HG03565 (cell line): ENCODE results near the gene CXCL13.
"Not testable (repeated sequence)": the region's sequence is repeated elsewhere in the genome, so short reads cannot be mapped to it uniquely, and the experiment has no call there.

Experiments used
- ATAC-seq: cut with Tn5 transposase; IDR thresholded peaks from one replicate; pipeline ENCODE4 v1.9.1; 2021; ENCODE audit warnings: mild to moderate bottlenecking, moderate library complexity; ENCODE audit not compliant: unreplicated experiment

CXCL13 gene, protein sequence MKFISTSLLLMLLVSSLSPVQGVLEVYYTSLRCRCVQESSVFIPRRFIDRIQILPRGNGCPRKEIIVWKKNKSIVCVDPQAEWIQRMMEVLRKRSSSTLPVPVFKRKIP

DNA sequence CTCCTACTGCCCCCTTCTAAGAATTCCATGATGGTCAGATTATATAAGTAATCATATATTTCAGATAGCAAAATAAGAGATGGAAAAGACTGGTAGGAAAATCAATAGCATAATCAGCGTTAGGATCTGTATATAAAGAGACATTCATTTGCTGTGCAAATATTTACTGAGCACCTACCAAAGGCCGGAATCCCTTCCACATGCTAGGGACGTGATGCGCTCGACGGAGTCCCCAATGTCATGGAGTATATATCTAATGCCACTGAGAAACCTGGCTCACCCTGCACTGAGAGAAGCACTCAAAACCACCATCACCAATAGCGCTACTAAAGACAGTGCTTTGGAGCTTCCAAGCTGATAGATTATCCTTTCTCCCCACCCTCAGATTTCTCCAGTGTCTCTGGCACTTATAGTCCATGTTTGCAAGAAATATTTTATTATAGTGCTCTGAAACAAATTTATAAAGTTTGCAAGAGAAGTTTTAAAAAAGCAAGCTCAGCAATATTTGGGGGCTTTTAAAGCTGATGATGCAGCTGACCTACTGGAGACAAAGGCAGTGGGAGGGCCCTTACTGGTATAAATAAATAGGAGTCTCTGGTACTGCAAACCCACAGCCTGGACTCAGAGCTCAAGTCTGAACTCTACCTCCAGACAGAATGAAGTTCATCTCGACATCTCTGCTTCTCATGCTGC is at the start of gene CXCL13:
CXCL13 (plus strand) TSS at position 611 of the 693 bp plus-strand sequence; CDS start at position 657, 46 bp downstream.
- ATAC-seq = no peak

DNA sequence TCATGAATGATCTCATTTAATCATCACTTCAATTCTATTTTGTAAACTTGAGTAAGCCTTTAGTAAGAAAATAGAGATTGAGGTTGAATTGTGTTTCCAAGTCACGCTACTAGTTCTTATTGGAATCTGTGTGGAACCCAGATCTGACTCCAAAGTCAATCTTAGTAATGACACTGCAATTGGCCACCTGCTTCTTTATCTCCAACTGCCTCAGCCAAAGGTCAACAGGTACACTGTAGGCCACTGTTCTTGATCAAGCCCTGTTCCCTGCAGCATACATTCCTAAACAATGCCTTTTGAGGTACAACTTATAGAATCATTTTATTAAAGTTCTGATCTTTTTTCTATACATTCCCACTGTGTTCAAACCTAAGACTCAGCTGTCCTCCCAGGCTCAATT is 45.5 kb upstream of the CXCL13 start:
- no peak for ATAC-seq

DNA sequence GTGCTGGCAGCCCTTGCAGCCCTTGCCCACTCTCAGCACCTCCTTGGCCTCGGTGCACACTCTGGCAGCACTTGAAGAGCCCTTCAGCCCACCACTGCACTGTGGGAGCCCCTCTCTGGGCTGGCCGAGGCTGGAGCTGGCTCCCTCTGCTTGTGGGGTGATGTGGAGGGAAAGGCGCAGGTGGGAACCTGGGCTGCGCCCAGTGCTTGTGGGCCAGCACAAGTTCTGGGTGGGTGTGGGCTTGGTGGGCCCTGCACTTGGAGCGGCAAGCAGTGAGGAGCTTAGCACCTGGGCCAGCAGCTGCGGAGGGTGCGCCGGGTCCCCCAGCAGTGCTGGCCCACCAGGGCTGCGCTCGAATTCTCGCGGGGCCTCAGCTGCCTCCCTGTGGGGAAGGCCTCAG is 43.9 kb upstream of the CXCL13 start:
- ATAC-seq = not testable (repeated sequence)

DNA sequence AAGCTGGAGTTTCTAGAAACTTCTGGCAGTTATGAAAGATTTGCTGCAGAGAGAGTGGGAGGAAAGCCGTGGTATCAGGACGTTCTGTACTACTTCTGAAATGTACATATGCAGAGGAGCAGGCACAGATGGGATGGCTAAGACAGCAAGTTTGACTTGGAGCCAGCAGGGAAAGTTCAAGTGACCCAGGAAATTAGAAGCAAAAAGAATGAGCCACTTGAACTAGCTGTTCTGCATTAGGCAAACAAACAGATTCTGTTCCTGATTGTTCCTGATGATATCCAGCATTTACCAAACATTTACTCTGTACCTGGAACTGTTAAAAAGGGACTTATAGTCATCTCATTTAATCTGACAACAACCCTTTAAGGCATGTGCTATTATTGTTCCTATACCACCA is 41.4 kb upstream of the CXCL13 start:
- ATAC-seq = no peak

DNA sequence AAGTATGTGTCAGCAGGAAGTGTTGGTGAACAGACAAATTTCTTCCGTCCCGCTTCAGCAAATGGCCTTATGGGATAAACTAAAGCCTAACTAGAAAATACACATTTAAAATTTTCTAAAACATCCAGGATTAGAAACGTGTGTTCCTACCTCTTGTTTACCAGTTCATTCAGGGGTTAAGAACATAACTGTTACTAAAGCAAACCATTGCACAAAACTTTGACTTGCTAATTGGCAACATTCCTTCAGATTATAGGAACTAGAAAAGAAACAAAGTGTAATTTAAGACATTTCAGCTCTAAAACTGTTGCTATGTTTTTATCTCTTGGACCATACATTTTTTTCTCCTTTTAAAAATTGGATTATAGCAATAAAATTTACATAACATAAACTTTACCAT is 39.5 kb upstream of the CXCL13 start:
- ATAC-seq = no peak

DNA sequence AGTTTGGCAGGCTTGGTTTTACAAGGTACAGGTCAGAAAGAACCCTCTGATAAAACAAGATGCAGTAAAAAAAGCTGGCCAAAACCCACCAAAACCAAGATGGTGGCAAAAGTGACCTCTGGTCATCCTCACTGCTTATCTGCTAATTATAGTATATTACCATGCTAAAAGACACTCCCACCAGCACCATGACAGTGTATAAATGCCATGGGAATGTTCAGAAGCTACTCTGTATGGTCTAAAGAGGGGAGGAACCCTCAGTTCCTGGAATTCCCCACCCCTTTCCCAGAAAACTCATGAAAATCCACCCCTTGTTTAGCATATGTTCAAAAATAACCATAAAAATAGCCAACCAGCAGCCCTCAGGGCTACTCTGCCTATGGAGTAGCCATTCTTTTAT is 38.1 kb upstream of the CXCL13 start:
- ATAC-seq = no peak

DNA sequence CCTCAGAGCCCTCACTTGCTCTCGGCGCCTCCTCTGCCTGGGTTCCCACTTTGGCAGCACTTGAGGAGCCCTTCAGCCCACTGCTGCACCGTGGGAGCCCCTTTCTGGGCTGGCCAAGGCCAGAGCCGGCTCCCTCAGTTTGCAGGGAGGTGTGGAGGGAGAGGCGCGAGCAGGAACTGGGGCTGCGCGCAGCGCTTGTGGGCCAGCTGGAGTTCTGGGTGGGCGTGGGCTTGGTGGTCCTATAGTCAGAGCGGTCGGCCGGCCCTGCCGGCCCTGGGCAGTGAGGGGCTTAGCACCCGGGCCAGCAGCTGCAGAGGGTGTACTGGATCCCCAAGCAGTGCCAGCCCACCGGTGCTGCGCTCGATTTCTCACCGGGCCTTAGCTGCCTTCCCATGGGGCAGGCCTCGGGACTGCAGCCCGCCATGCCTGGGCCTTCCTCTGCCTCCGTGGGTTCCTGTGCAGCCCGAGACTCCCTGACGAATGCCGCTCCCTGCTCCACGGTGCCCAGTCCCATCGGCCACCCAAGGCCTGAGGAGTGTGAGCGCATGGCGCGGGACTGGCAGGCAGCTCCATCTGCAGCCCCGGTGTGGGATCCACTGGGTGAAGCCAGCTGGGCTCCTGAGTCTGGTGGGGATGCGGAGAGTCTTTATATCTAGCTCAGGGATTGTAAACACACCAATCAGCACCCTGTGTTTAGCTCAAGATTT is 35.0 kb upstream of the CXCL13 start:
- not testable (repeated sequence) for ATAC-seq

DNA sequence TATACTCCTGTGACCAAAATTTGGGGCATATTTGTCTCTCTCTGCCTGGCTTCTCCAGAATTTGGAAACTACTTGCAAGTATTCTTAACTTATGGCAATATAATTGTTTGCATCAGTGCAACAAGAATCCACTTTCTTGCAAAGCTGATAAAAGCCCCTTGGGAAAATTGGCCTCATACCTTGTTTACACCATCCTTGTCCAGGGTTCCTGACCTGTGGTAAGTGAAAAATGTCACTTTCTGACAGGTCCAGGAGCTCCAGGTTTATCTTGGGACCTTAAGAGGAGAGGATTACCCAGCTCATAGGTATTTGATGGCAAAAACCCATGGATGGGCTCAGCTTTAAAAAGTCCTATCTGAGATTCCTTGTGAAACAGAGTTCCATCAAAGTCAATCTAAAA is 29.3 kb upstream of the CXCL13 start:
- no peak for ATAC-seq

DNA sequence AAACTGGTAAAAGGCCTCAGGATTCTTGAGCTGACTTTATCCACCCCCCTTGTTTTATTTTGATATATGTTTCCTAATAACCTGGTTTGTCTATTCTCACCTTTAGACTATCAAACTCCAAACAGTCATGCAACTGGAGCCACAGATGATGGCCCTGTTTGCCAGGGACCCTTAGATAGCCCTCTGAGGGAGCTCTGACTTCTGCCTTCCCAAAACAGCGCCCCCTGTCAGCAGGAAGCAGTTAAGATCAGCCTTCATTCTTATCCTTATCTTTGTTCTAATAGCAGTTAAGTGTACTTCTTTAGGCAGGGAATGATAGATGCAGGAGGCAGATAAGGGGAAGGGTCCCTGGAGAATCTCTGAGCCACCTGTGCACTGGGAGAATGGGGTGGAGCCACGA is 27.5 kb upstream of the CXCL13 start:
- no peak for ATAC-seq

DNA sequence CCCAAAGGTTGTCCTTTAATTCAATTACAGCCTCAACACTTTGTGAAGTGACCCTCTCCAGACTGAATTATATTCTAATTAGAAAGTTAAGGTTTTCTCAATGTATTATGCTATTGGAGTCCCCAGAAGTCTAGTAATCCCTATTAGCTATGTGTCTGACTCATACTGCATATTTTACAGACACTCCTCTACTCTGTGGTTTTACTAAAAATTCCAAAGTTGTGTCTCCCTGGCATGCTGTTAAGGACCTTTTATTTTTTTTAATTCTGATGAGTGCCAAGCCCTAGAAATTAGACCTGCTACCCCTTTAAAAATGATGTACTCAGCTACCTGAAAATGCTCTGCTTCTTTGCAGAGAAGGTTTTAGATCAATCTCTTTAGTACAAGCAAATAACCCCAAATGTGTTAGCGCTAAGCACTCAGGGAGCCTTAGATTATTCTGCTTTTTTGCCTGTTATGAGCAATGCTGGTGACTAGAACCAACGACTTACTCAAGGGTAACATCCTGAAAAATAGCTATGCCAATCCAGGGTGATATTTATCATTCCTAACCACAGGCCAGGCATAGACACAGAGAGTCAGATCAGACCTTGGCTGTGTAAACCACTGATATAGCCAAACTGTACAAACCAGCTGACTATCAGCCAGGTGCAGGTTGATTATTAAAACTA is 26.1 kb upstream of the CXCL13 start:
- ATAC-seq = no peak

DNA sequence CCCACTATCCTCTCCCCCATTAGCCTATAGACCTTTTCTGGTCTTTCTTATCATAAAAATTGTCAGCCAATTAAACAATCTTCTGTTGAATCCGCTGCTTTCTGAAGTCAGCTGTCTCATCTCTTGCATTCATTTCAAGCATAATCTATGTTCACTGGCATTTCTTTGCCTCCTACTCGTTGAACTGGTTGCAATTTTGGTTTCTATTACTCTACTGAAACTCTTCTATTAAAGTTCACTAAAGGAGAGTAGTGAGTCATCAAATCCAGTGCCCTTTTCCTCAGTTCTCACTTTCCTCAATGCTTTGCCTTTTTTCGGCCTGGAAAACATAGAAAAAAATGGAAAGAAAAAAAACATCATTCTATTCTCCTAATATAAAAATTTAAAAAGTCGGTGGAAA is 23.9 kb upstream of the CXCL13 start:
- peak; percentile 73 for ATAC-seq

DNA sequence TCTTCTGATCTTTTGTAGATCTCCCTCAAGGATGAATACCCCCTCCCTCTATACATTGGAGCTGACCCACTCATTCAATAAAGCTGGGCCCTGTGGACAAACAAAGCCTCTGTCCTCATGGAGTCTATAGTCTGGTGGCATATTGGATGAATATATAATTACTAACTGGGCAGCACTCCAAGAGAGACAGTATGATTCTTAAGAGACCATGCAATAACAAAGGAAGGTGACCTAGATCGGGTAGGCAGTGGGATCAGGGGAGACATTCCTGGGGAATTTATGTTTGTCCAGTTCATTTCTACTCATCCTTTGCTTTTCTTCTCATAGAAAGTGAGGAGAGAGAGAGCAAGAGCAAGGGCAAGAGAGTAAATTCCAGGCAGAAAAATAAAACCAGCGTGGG is 23.5 kb upstream of the CXCL13 start:
- ATAC-seq = no peak

DNA sequence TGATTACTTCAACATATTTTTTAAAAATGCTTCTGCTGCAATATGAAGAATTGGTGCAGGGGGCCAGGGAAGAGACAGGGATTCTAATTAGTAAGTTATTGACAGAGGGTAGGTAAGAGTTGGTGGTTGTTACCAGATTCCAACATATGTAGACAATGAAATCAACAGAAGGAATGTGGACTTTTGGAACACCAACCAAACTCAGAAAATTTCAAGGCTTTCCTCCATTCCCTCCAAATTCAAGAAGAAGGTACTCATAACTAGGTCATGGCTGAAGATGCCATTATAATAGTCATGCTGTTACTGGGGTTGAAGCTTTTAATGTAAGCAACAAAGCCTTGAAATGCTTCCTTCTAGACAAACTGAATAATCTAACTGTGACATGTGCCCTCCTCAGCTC is 22.9 kb upstream of the CXCL13 start:
- no peak for ATAC-seq

DNA sequence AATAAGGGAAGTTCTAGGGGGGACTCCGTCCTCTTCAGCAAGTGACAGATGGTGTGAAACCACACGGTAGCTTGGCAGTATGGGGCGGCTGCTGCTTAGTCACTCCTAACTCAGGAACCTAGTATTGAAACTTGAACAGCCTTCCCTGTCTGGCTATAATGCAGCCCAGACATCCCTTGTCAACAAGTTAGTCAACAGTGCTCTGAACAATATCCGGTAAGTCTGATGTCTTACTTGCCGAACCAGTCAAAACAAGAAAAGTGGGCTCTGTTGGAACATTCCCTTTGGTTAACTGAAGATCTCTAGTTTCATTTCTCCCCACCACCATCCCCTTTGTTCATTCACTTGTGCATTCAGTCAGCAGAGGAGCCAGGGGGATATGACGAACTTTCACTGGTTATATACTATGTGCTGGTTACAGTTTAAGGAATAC is 18.7 kb upstream of the CXCL13 start:
- peak; percentile 97 for ATAC-seq

DNA sequence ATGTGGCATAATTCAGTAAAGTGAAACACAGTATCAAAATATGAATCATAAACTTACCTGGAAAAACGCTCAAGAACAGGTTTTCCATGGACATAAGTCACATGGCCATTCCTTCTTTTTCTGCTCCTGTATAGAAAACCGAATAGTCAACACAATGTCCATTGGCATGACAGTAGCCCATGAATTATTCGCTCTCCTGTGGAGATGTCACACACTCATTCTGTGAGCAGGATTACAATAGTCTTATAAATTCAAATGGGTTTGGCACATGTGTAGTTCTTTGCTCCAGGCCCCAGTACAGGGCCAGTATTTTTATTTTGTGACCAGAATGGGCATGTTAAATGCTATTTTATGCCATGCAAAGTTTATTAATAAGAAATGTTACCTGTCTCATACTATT is 15.1 kb upstream of the CXCL13 start:
- ATAC-seq = no peak

DNA sequence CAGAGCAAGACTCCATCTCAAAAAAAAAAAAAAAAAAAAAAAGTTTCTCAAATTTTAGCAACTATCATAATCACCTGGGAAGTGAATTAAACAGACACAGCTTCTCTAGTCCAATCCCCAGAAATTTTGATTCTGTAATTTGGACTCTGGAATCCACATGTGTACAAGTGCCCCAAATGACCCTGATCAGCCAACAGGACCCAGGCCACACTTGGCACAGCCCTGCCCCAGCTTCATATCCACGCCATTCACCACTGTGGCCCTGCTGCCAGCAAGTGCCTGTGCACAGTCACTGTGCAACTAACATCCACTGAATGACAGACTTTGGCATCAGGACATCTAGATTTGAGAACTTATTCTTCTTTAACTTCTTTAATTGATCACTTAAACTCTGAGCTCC is 14.1 kb upstream of the CXCL13 start:
- no peak for ATAC-seq

DNA sequence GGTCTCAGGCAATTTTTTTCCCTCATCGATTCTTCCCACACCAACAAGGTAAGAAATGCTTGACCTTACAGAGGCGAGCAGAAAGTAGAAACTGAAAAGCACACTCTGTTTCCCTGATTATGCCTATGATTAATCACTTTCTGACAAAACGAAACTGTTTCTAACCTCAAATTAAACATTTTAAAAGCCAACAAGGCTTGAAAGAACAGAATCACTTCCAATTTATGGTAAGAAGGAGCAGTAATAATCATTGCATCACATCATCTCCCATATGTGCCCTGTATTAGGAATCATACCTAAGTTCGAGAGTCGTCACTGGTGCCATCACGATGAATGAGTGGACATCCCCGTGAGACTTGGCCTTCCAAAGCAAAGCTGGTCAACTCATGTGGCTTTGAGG is 12.5 kb upstream of the CXCL13 start:
- no peak for ATAC-seq

DNA sequence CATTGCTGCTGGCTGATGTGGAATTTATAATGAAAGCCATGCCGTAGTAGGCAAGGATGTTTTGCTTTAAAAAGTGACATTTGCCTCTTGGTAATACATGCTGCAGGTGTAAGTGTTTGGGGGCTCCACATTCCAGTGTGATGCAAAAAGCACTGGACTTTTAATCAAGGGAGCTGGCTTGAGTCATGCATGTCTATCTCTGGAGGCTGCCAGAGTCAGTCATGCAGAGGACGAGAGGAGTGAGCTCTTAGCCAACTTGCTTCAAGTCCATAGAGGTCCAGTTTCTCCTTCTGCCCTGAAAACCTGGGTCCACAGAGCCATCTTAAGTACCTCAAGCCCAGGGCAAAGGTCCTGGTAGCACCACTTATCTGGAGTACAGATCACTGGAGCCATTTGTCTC is 11.6 kb upstream of the CXCL13 start:
- ATAC-seq = no peak

DNA sequence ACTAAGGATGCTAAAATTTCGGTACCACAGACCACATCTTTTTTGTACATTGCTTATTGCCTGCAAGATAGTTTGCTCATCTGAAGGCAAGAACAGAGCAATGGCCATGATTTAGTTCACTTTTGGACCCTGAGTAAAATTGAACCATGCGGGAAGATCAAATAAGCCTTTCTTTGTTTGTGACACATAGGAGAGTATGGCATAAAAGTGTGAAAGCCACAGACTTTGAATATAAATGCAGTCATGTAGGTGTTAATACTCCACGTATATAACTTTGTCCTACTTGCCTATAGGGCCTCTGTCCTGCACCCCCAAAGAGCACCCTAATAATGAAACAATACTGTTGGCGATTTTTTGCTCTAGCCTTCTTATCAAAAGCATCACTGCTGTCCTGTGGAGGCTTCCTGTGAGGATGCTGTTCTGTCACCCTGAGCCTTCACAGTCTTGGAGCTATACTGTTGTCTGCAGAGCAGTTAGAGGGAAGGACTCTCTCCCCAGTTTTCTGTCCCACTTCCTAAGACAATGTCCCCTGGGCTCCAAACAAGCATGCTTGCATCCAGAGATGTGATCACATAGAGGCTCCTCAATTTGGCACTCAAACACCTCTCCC is 10.2 kb upstream of the CXCL13 start:
- no peak for ATAC-seq

DNA sequence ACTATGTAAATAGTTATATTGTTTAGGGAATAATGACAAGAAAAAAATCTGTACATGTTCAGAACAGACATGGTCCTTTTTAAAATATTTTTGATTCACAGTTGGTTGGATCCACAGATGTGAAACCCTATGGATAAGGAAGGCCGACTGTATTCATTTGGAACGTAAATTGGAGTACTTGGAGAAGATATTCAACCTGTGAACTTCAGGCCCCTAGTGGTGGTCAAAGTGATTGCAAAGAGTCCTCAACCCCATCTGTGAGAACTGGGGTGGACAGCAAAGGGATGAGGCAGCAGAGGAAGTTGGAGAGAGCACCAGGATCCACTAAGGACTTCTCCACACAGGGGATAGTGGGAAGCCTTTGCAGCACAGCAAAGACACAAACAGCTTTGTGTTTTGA is 6.2 kb upstream of the CXCL13 start:
- ATAC-seq = no peak
